Mucosa of descending colon (tissue), 3 donors: ENCODE data around the gene SPC24. TPM values are rescaled to one million over a fixed set of nuclear protein-coding genes. Genes with fewer than 3 reads are reported as not detected.

ENCODE experiments used
- ATAC-seq: fragments of 200-7000 bp; cut with Tn5 transposase; one replicate; pipeline ENCODE4 v1.9.1; 2020; ENCODE audit warnings: mild to moderate bottlenecking, moderate library complexity
- DNase-seq, 3 donors: peaks; one replicate each; pipeline ENCODE4 v3.0.0-alpha.2; 2020
- H3K36me3 ChIP-seq: fragments of 200-600 bp; one replicate; pipeline ENCODE4 v1.8.0; 2021; ENCODE audit warnings: low read depth, mild to moderate bottlenecking
- H3K4me1 ChIP-seq: fragments of 200-600 bp; one replicate; pipeline ENCODE4 v1.8.0; 2021; ENCODE audit warnings: low read depth, mild to moderate bottlenecking
- H3K4me3 ChIP-seq: fragments of 200-600 bp; one replicate; pipeline ENCODE4 v1.8.0; 2021; ENCODE audit warnings: mild to moderate bottlenecking
- H3K9me3 ChIP-seq: fragments of 200-600 bp; one replicate; pipeline ENCODE4 v1.8.0; 2021; ENCODE audit warnings: mild to moderate bottlenecking
- intact Hi-C, 2 donors: fragments of 100-400 bp; cut with DNase I in 1 of 2; cut with micrococcal nuclease in 1 of 2; formaldehyde crosslinking; loops; one replicate each; pipeline versions ENCODE4 v1.11.0 to v1.11.1; 2022; cut with DNase I, micrococcal nuclease
- total RNA-seq, 3 donors: library from RNA; stranded (reverse); fragmentation: NEBNext Ultra II Directional in 2 of 3; extraction: Animal tissue kit (Norgen Biotek cat#: 25700) in 2 of 3; gene quantifications; one replicate each; pipeline versions ENCODE4 v1.2.1 to v1.2.4, GENCODE V29; 2021 to 2023
- TF ChIP-seq, protein P1 (sequence below): fragments of 200-600 bp; IDR thresholded peaks from one replicate; pipeline ENCODE4 v1.8.0; 2022; ENCODE audit warnings: antibody characterized with exemption, mild to moderate bottlenecking
- donor health status: DM: no; HTN: no; CAD: no; lungs with moderate emphysema.
- donor health status: DM: no; HTN: no; CAD: no.
- donor health status: DM: no; HTN: yes; CAD: no.

Gene SPC24
- total RNA-seq, 3 donors from 2014 or later = 2.8 to 15.8 (median 3.8) TPM

DNA sequence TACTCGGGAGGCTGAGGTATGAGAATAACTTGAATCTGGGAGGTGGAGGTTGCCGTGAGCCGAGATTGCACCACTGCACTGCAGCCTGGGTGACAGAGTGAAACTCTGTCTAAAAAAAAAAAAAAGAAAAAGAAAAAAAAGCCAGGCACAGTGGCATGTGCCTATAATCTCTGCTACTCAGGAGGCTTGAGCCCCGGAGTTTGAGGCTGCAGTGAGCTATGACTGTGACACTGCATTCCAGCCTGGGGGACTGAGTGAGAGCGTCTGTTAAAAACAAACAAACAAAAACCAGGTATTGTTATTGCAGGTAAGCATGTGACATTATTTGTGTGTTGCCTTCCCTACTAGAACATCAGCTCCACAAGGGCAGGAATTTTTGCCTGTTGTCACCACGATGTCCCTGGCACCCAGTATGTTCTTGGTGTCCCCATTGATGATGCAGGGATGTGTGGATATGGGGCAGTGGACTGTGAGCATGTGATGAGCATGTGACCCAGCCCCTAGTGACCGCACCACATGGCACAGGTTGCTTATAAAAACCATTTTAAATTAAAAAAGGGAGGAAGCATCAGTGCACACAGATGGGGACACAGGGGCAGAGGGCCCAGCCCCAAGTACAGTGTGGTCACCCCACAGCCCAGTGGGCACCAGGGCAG is 43.3 kb upstream of the SPC24 start:
- ATAC-seq (no peak), DNase-seq (no peak)
- H3K9me3 ChIP-seq = no peaks in the 10 kb centered on the region
- H3K4me3 ChIP-seq = no peak overlapping the region
- TF ChIP-seq, protein P1, sequence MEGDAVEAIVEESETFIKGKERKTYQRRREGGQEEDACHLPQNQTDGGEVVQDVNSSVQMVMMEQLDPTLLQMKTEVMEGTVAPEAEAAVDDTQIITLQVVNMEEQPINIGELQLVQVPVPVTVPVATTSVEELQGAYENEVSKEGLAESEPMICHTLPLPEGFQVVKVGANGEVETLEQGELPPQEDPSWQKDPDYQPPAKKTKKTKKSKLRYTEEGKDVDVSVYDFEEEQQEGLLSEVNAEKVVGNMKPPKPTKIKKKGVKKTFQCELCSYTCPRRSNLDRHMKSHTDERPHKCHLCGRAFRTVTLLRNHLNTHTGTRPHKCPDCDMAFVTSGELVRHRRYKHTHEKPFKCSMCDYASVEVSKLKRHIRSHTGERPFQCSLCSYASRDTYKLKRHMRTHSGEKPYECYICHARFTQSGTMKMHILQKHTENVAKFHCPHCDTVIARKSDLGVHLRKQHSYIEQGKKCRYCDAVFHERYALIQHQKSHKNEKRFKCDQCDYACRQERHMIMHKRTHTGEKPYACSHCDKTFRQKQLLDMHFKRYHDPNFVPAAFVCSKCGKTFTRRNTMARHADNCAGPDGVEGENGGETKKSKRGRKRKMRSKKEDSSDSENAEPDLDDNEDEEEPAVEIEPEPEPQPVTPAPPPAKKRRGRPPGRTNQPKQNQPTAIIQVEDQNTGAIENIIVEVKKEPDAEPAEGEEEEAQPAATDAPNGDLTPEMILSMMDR = no peak
- peaks cover 11% of the 10 kb centered on the region for H3K4me1 ChIP-seq
- no peaks in the 10 kb centered on the region for H3K36me3 ChIP-seq
- intact Hi-C loops = no loop called here

DNA sequence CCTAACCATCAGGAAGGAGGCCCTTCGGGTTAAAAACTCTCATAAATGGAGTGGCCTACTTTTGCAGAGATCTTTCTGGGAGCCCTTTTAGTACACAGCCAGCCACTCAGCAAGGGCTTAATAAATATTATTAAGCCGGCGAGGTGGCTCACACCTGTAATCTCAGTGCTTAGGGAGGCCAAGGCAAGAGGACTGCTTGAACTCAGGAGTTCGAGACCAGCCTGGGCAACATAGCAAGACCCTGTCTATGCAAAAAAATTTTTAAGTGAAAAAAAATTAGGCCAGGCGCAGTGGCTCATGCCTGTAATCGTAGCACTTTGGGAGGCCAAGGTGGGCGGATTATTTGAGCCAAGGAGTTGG is 42.6 kb upstream of the SPC24 start:
- H3K4me3 ChIP-seq = no peak overlapping the region
- ATAC-seq (no peak), DNase-seq (no peak)
- H3K36me3 ChIP-seq = no peaks in the 10 kb centered on the region
- peaks cover 11% of the 10 kb centered on the region for H3K4me1 ChIP-seq
- TF ChIP-seq, protein P1 = no peak
- H3K9me3 ChIP-seq = no peaks in the 10 kb centered on the region
- intact Hi-C loops = no loop called here

DNA sequence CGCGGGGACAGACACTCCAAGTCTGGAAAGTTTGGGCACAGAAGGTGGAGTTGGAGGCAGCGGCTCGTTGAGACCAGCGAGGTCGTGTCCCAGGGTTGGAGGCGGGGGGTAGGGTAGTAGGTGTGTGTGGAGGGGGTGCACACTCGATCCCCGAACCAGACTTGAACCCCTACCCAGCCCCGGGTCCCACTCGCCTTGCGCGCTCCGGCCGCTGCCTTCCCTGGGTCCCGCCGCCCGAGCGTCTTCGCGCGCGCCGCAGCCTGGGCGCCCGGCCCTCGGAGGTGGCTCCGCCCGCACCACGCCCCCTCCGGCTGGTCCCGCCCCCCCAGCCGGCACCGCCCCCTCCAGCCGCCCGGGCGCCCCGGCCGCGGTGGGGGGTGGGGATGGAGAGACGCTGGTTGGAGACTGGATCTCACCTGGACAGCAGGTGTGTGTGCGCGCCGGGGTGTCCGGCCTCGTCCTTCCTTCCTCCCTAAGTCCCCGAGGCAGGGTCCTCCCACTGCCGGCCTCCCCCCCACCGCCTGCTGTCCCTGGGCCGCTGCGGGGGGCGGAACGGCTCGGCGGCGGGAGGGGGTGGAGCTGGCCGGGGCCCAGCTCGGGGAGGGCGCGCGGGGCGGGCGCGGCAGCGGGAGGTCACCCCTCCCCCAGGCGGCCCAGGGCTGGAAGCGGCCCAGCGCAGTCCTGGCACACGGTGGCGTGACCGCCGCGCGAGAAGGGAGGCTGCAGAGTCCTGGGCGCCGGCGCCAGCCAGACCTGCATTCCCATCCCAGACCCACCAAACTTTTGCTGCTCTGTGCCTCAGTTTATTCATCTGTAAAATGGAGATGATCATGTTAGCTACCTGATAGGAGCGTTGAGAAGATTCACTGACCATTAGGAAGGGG is 42.0 kb upstream of the SPC24 start, which contains the start of gene KANK2:
TSS of gene KANK2 (minus strand) at position 255 of the 884 bp plus-strand sequence. CDS start 3,034 bp downstream, outside the sequence.
- Histone ChIP-seq H3K4me3 (peak within 1 kb of the TSS; percentile 17), H3K4me1 (peaks cover 11% of the 10 kb centered on the region), H3K9me3 (no peaks in the 10 kb centered on the region), H3K36me3 (no peaks in the 10 kb centered on the region)
- ATAC-seq = peak; percentile 97
- intact Hi-C loops = no loop called here
- TF ChIP-seq, protein P1 = no peak
- DNase-seq = peak; percentile 88 to 95 (median 90)

DNA sequence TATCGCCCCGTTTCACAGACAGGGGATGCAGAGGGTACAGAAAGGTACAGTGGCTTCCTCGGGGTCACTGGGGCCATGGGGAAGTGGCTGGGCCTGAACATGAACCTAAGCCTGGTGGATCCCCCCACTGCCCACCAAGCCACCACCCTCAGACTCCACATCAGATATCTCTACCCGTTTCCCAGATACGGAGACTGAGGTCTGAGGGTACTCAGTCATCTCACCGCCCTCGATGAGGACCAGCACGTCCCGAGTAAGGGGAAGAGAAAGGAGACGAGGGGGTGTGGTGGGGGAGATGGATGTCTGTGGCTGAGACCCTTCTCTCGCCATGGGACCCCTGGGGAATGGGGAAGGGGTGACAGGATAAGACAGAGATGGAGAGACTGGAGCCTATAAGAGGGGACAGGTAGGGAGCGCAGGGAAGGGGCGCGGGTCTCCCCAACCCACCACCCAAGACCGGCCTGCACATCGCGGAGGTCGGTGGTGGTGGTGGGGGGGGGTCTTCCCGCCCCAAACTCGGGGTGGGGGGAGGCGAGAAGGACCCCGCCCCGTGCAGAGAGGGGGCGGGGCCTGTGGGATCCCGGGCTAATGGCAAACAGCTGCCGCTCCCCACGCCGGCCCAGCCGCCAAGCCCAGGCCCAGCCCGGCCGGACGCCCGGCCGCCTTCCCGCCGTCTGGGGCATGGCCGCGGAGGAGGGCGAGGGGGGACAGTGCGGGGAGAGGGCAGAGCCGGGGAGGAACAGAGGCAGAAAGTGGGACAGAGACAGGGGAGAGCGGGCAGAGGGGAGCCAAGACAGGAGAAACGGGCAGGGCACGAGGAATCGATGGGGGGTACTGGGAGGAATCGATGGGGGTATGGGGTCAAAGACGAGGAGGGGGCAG is 41.1 kb upstream of the SPC24 start:
- TF ChIP-seq, protein P1 = no peak
- intact Hi-C loops = no loop called here
- H3K9me3 ChIP-seq = no peaks in the 10 kb centered on the region
- DNase-seq (peak; percentile 37 to 65 (median 61)), ATAC-seq (peak; percentile 37)
- H3K36me3 ChIP-seq = no peaks in the 10 kb centered on the region
- peaks cover 11% of the 10 kb centered on the region for H3K4me1 ChIP-seq
- H3K4me3 ChIP-seq = peak overlapping the region; percentile 17

DNA sequence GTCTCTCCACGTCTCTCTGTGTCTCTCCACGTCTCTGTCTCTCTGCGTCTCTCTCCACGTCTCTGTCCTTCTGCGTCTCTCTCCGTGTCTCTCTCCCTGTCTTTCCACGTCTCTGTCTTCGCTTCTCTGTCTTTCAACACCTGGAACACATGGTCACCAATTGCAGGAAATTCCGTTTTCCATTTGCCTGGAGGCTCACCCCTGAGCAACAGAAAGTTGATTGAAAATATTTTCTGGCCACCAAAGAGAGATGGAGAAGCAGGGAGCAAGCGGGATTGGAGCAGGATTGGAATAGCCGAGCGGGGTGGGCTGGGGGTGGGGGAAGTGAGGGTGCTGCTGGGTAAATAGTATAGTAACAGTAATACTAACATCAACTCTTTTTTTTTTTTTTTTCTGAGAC is 40.1 kb upstream of the SPC24 start:
- intact Hi-C loops = no loop called here
- DNase-seq = no peak
- no peak for ATAC-seq
- TF ChIP-seq, protein P1 = no peak
- H3K36me3 ChIP-seq = no peaks in the 10 kb centered on the region
- no peak overlapping the region for H3K4me3 ChIP-seq
- H3K9me3 ChIP-seq = no peaks in the 10 kb centered on the region
- H3K4me1 ChIP-seq = peaks cover 11% of the 10 kb centered on the region
